ENCODE data around the gene PTGDS. TPM values are rescaled to one million over a fixed set of nuclear protein-coding genes. Genes with fewer than 3 reads are reported as not detected.

The PTGDS gene
- total RNA-seq, 1 donor from 2014 or later = 5.0 TPM

DNA sequence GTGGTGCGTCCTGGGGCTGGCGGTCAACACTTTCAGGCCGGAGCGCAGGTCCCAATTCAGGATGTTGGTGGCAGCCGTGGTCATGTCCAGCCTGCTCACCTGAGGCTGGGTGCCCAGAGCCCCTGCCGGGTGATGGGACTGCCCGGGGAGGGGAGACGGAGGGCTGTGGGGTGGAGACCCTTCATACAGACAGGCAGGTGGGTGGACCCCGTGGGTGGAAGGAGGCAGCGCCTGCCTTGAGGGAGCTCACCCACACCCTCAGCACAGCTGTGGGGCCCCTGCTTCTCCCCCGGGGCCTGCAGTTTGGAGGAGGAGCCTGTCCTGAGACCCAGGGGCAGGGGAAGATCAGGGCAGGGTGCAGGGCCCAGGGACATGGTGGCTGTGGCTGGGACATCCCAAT lies 6.9 kb upstream of the PTGDS start:
- no peaks in the 10 kb centered on the region for H3K36me3 Mint-ChIP-seq (ENCODE audit: low read depth, unreplicated experiment)

DNA sequence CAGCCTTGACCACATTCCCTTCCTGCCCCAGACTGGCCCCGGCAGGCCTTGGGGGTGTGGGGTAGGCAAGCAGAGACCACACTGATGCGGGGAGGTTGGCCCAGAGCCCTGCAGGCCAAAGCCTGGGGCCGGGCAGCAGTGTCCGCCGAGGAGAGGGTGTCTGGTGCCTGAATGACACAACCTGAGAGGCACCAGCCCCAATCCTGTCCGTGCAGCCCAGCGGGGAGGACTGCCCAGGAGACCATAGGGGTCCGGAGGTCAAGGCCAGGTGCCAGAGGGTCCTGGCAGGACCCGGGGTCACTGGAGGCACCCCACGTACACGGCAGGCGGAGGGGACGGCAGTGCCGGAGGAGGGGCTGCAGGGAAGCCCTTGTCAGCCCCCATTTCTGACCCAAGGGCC lies 5.6 kb upstream of the PTGDS start:
- Mint-ChIP-seq H3K4me1 (ENCODE audit: low read depth, unreplicated experiment) (no peaks in the 10 kb centered on the region), H3K27me3 (ENCODE audit: low read depth, unreplicated experiment) (peaks cover 6% of the 10 kb centered on the region), H3K9me3 (ENCODE audit: unreplicated experiment) (no peaks in the 10 kb centered on the region), H3K27ac (ENCODE audit: unreplicated experiment) (no peak overlapping the region), H3K4me3 (ENCODE audit: unreplicated experiment) (no peak overlapping the region), H3K36me3 (ENCODE audit: low read depth, unreplicated experiment) (no peaks in the 10 kb centered on the region)
- Histone ChIP-seq H3K4me3 (ENCODE audit: insufficient read depth, low read depth, low read length) (no peak overlapping the region), H3K9me3 (ENCODE audit: insufficient read depth, low read depth, low read length) (no peaks in the 10 kb centered on the region), H2AFZ (ENCODE audit: low read depth, low read length) (no peak overlapping the region), H3K9ac (ENCODE audit: low read length) (no peak overlapping the region), H3K27me3 (ENCODE audit: insufficient read depth, low read length) (no peaks in the 10 kb centered on the region), H3K27ac (ENCODE audit: low read depth, low read length) (no peak overlapping the region), H3K79me2 (ENCODE audit: insufficient read depth, low read length) (no peaks in the 10 kb centered on the region), H3K4me1 (ENCODE audit: insufficient read depth, low read length) (no peaks in the 10 kb centered on the region), H3K4me2 (ENCODE audit: low read length) (no peak overlapping the region), H4K20me1 (ENCODE audit: insufficient read depth, low read length) (no peaks in the 10 kb centered on the region), H3K36me3 (ENCODE audit: insufficient read depth, low read length) (no peaks in the 10 kb centered on the region)
- no peak for FAIRE-seq
- TF ChIP-seq CTCF (IDR thresholded peaks at IDR 0.05; ENCODE audit: insufficient read depth, low read depth, low read length) (no peak), EZH2 (IDR thresholded peaks at IDR 0.05; ENCODE audit: insufficient read depth, low read length) (no peak)
- no peak for DNase-seq (ENCODE audit: low read depth)

More for the DNA sequence above, 6.9 kb upstream of the PTGDS start:
- Histone ChIP-seq H3K27me3 (ENCODE audit: insufficient read depth, low read length) (no peaks in the 10 kb centered on the region), H3K27ac (ENCODE audit: low read depth, low read length) (no peak overlapping the region), H3K4me2 (ENCODE audit: low read length) (no peak overlapping the region), H3K36me3 (ENCODE audit: insufficient read depth, low read length) (no peaks in the 10 kb centered on the region), H2AFZ (ENCODE audit: low read depth, low read length) (no peak overlapping the region), H3K9me3 (ENCODE audit: insufficient read depth, low read depth, low read length) (no peaks in the 10 kb centered on the region), H3K4me3 (ENCODE audit: insufficient read depth, low read depth, low read length) (no peak overlapping the region), H4K20me1 (ENCODE audit: insufficient read depth, low read length) (no peaks in the 10 kb centered on the region), H3K9ac (ENCODE audit: low read length) (no peak overlapping the region), H3K79me2 (ENCODE audit: insufficient read depth, low read length) (no peaks in the 10 kb centered on the region), H3K4me1 (ENCODE audit: insufficient read depth, low read length) (peaks cover 4% of the 10 kb centered on the region)
- DNase-seq (ENCODE audit: low read depth) (no peak), FAIRE-seq (no peak)
- Mint-ChIP-seq H3K4me3 (ENCODE audit: unreplicated experiment) (no peak overlapping the region), H3K27me3 (ENCODE audit: low read depth, unreplicated experiment) (peaks cover 8% of the 10 kb centered on the region), H3K9me3 (ENCODE audit: unreplicated experiment) (no peaks in the 10 kb centered on the region), H3K27ac (ENCODE audit: unreplicated experiment) (no peak overlapping the region), H3K4me1 (ENCODE audit: low read depth, unreplicated experiment) (no peaks in the 10 kb centered on the region)
- TF ChIP-seq CTCF (IDR thresholded peaks at IDR 0.05; ENCODE audit: insufficient read depth, low read depth, low read length) (no peak), EZH2 (IDR thresholded peaks at IDR 0.05; ENCODE audit: insufficient read depth, low read length) (no peak)

GRCh38 chr9:136972335-136972734 lies 5.0 kb upstream of the PTGDS start:
- Histone ChIP-seq H3K4me3 (ENCODE audit: insufficient read depth, low read depth, low read length) (no peak overlapping the region), H3K36me3 (ENCODE audit: insufficient read depth, low read length) (no peaks in the 10 kb centered on the region), H3K9me3 (ENCODE audit: insufficient read depth, low read depth, low read length) (no peaks in the 10 kb centered on the region), H3K79me2 (ENCODE audit: insufficient read depth, low read length) (no peaks in the 10 kb centered on the region), H3K27ac (ENCODE audit: low read depth, low read length) (no peak overlapping the region), H3K27me3 (ENCODE audit: insufficient read depth, low read length) (no peaks in the 10 kb centered on the region), H2AFZ (ENCODE audit: low read depth, low read length) (no peak overlapping the region), H3K4me2 (ENCODE audit: low read length) (no peak overlapping the region), H4K20me1 (ENCODE audit: insufficient read depth, low read length) (no peaks in the 10 kb centered on the region), H3K4me1 (ENCODE audit: insufficient read depth, low read length) (no peaks in the 10 kb centered on the region), H3K9ac (ENCODE audit: low read length) (no peak overlapping the region)
- Mint-ChIP-seq H3K27me3 (ENCODE audit: low read depth, unreplicated experiment) (peaks cover 6% of the 10 kb centered on the region), H3K9me3 (ENCODE audit: unreplicated experiment) (no peaks in the 10 kb centered on the region), H3K27ac (ENCODE audit: unreplicated experiment) (no peak overlapping the region), H3K36me3 (ENCODE audit: low read depth, unreplicated experiment) (no peaks in the 10 kb centered on the region), H3K4me3 (ENCODE audit: unreplicated experiment) (no peak overlapping the region), H3K4me1 (ENCODE audit: low read depth, unreplicated experiment) (no peaks in the 10 kb centered on the region)
- DNase-seq (ENCODE audit: low read depth) (no peak), FAIRE-seq (no peak)
- no peak for TF ChIP-seq CTCF (IDR thresholded peaks at IDR 0.05; ENCODE audit: insufficient read depth, low read depth, low read length)
- TF ChIP-seq EZH2 (IDR thresholded peaks at IDR 0.05; ENCODE audit: insufficient read depth, low read length) = no peak
